Sigmoid colon (tissue), 7 donors: ENCODE data around the gene MCC. TPM values are rescaled to one million over a fixed set of nuclear protein-coding genes. Genes with fewer than 3 reads are reported as not detected.

Experiments
- DNase-seq: peaks from one replicate; pipeline ENCODE4 v3.0.0-alpha.2; 2019
- H3K27ac ChIP-seq, 4 donors: fragments of 200-600 bp; sonication (generic); one replicate each; pipeline ENCODE4 v1.5.1; 2016 to 2019; ENCODE audit warnings: mild to moderate bottlenecking in 1 of 4
- H3K27me3 ChIP-seq, 3 donors: fragments of 200-600 bp; sonication (generic); one replicate each; pipeline ENCODE4 v1.5.1; 2019; ENCODE audit warnings: mild to moderate bottlenecking in 1 of 3
- H3K36me3 ChIP-seq, 4 donors: fragments of 200-600 bp; sonication (generic); one replicate each; pipeline ENCODE4 v1.5.1; 2016 to 2019
- H3K4me1 ChIP-seq, 4 donors: fragments of 200-600 bp; sonication (generic); one replicate each; pipeline ENCODE4 v1.5.1; 2017 to 2019
- H3K4me3 ChIP-seq, 4 donors: fragments of 200-600 bp; sonication (generic); one replicate each; pipeline ENCODE4 v1.5.1; 2017 to 2019; ENCODE audit warnings: mild to moderate bottlenecking in 2 of 4, moderate library complexity in 1 of 4
- H3K9me3 ChIP-seq, 4 donors: fragments of 200-600 bp in 3 of 4; sonication (generic) in 3 of 4; one replicate each; pipeline versions ENCODE4 v1.5.1 to v1.6.1; 2013 to 2019
- EP300 ChIP-seq, 4 donors: sonication (generic); formaldehyde crosslinking; IDR thresholded peaks; one replicate each; pipeline ENCODE4 v1.6.1; 2017; ENCODE audit warnings: antibody characterized with exemption in 4 of 4
- POLR2A ChIP-seq, 2 donors: fragments of 450-650 bp; IDR thresholded peaks; one replicate each; pipeline ENCODE4 v1.6.1; 2016; ENCODE audit warnings: antibody characterized with exemption in 2 of 2, mild to moderate bottlenecking in 2 of 2, moderate library complexity in 2 of 2
- POLR2AphosphoS5 ChIP-seq, 4 donors: sonication (generic); formaldehyde crosslinking; IDR thresholded peaks; one replicate each; pipeline ENCODE4 v1.6.1; 2017; ENCODE audit warnings: antibody characterized with exemption in 4 of 4
- WGBS, 2 donors: extraction: QIAGEN DNeasy Blood & Tissue Kit; methylation state at CpG; one replicate each; pipeline ENCODE4 v1.1.7; 2013; 5-methylcytosine and 5-hydroxymethylcytosine counted together
- intact Hi-C: fragments of 100-400 bp; cut with DNase I; formaldehyde crosslinking; loops from one replicate; pipeline ENCODE4 v1.15.1; 2023
- polyA plus RNA-seq, 3 donors: library from polyadenylated mRNA; stranded (reverse); fragments of 200-250 nt; gene quantifications; one replicate each; pipeline ENCODE4 v1.2.3, GENCODE V29; 2013
- total RNA-seq, 4 donors: library from RNA; depleted of rRNA; stranded (reverse); fragments of >200 nt; gene quantifications; one replicate each; pipeline ENCODE4 v1.1.0, GENCODE V29; 2016
- TF ChIP-seq, protein P1 (sequence below), 4 experiments: fragments of 450-650 bp in 3 of 4; fragments of 200-600 bp in 1 of 4; IDR thresholded peaks; one replicate each; pipeline ENCODE4 v1.5.1; 2016 to 2019; ENCODE audit warnings: antibody characterized with exemption in 4 of 4, mild to moderate bottlenecking in 3 of 4, moderate library complexity in 2 of 4
- donor health status: healthy with polysubstance abuse.
- donor health status: Bipolar disorder and iron deficiency.
- donor health status: healthy.

Gene MCC
- total and polyA plus RNA-seq, 7 donors, result 0.69 to 14.0 (median 9.1) TPM

- 74 to 80% methylated on average over 11 of the region's 11 CpGs for WGBS, 2 donors
- no peaks in the 10 kb centered on the region for H3K9me3 ChIP-seq
- peaks cover 0 to 11% (median 0%) of the 10 kb centered on the region in 4 donors for H3K36me3 ChIP-seq
- TF ChIP-seq EP300 (IDR thresholded peaks at IDR 0.05) (no peak), POLR2A (IDR thresholded peaks at IDR 0.05) (no peak), POLR2AphosphoS5 (IDR thresholded peaks at IDR 0.05) (no peak)
- TF ChIP-seq, protein P1, sequence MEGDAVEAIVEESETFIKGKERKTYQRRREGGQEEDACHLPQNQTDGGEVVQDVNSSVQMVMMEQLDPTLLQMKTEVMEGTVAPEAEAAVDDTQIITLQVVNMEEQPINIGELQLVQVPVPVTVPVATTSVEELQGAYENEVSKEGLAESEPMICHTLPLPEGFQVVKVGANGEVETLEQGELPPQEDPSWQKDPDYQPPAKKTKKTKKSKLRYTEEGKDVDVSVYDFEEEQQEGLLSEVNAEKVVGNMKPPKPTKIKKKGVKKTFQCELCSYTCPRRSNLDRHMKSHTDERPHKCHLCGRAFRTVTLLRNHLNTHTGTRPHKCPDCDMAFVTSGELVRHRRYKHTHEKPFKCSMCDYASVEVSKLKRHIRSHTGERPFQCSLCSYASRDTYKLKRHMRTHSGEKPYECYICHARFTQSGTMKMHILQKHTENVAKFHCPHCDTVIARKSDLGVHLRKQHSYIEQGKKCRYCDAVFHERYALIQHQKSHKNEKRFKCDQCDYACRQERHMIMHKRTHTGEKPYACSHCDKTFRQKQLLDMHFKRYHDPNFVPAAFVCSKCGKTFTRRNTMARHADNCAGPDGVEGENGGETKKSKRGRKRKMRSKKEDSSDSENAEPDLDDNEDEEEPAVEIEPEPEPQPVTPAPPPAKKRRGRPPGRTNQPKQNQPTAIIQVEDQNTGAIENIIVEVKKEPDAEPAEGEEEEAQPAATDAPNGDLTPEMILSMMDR (IDR thresholded peaks at IDR 0.05), result no peak
- no peak overlapping the region for H3K4me3 ChIP-seq
- H3K27me3 ChIP-seq, result no peaks in the 10 kb centered on the region
- DNase-seq, result no peak
- no peak overlapping the region for H3K27ac ChIP-seq
- intact Hi-C loops, result no loop called here
- no peaks in the 10 kb centered on the region for H3K4me1 ChIP-seq
These were observed 467.6 kb downstream of the MCC start for GRCh38 chr5:113020461-113021273.

DNA sequence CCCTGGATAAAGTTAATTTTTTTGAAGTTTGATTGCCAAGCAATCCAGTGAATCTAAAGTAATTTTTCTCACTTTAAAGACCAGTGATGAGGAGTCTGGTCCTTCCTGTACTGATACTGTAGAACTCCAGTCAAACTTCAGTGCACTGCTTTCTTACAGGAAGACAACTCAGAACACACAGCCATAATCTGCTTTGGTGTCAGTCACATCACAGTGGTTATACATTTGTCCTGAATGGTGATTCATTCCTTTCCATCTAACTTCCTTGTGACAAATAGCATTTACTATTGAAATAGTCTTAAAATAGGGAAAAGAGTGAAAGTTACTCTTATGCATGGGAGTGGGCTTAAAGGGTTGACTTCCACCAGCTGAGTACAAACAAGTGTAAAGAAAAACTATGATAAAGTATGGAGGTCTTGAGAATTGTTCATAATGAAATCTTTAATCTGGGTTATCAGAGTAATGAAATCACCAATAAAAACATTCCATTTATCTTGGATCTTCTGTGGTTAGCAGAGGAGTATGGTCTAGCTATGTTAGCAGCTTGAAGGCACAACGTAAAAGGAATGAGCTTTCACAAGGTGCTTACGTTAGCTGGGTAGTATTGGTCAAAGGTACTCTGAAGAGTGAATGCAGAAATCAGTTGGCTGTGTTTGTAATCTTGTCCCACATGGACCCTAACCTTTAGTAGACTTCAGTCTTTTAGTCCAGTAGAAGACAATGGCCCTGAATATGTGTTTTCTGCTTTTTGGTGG, 470.2 kb downstream of the MCC start:
- H3K27ac ChIP-seq, result no peak overlapping the region
- no peak overlapping the region for H3K4me3 ChIP-seq
- H3K9me3 ChIP-seq, result no peaks in the 10 kb centered on the region
- no peaks in the 10 kb centered on the region for H3K27me3 ChIP-seq
- peaks cover 0 to 28% (median 0%) of the 10 kb centered on the region in 4 donors for H3K36me3 ChIP-seq
- intact Hi-C loops, result no loop called here
- H3K4me1 ChIP-seq, result no peaks in the 10 kb centered on the region
- no peak for DNase-seq
- WGBS, 2 donors, result 88 to 98% methylated on average over 2 of the region's 2 CpGs
- TF ChIP-seq POLR2AphosphoS5 (IDR thresholded peaks at IDR 0.05) (no peak), EP300 (IDR thresholded peaks at IDR 0.05) (no peak), POLR2A (IDR thresholded peaks at IDR 0.05) (no peak)
- TF ChIP-seq, protein P1 (IDR thresholded peaks at IDR 0.05), result no peak

- DNase-seq, result no peak
- no peak for TF ChIP-seq POLR2AphosphoS5 (IDR thresholded peaks at IDR 0.05)
- TF ChIP-seq, protein P1 (IDR thresholded peaks at IDR 0.05), result no peak
- no peak for TF ChIP-seq EP300 (IDR thresholded peaks at IDR 0.05)
- TF ChIP-seq POLR2A (IDR thresholded peaks at IDR 0.05), result no peak
- intact Hi-C loops, result no loop called here
- WGBS, 2 donors, result 90 to 97% methylated on average over 1 of the region's 1 CpG
- H3K4me3 ChIP-seq, result no peak overlapping the region
- no peaks in the 10 kb centered on the region for H3K9me3 ChIP-seq
- no peaks in the 10 kb centered on the region for H3K27me3 ChIP-seq
- H3K27ac ChIP-seq, result no peak overlapping the region
- no peaks in the 10 kb centered on the region for H3K4me1 ChIP-seq
- peaks cover 0 to 87% (median 7%) of the 10 kb centered on the region in 4 donors for H3K36me3 ChIP-seq
These were observed 482.8 kb downstream of the MCC start for GRCh38 chr5:113005454-113005853.

DNA sequence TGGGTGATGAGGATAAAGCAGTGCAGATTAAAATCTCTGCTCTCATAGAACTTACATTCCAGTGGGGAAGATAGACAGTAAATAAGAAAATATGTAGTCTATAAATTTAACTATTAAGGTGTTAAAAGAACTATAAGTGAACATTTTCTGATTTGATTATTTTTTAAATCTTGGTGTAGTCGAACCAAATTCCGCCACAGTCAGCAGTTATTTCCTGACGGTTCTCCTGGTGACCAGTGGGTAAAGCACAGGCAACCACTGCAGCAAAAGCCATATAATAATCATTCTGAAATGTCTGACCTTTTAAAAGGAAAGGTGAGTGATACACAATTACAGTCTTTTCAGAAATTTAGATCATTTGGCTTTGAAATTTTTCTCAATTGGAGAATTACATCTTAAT, 484.5 kb downstream of the MCC start:
- intact Hi-C loops, result no loop called here
- WGBS, 2 donors, result 87 to 90% methylated on average over 3 of the region's 3 CpGs
- no peak overlapping the region for H3K4me3 ChIP-seq
- TF ChIP-seq EP300 (IDR thresholded peaks at IDR 0.05) (no peak), POLR2AphosphoS5 (IDR thresholded peaks at IDR 0.05) (no peak), POLR2A (IDR thresholded peaks at IDR 0.05) (no peak)
- TF ChIP-seq, protein P1 (IDR thresholded peaks at IDR 0.05), result no peak
- H3K9me3 ChIP-seq, result no peaks in the 10 kb centered on the region
- no peaks in the 10 kb centered on the region for H3K4me1 ChIP-seq
- peaks cover 0 to 74% (median 7%) of the 10 kb centered on the region in 4 donors for H3K36me3 ChIP-seq
- no peak for DNase-seq
- no peak overlapping the region for H3K27ac ChIP-seq
- no peaks in the 10 kb centered on the region for H3K27me3 ChIP-seq
